Neutrophil (primary cell): ENCODE data around the gene RTN1.

Experiments
- H3K27ac ChIP-seq: fragments of 200-600 bp; sonication (generic); 2 replicates; pipeline ENCODE4 v1.5.1; 2016; ENCODE audit warnings: mild to moderate bottlenecking, moderate library complexity
- H3K27me3 ChIP-seq: fragments of 200-600 bp; sonication (generic); 2 replicates; pipeline ENCODE4 v1.6.0; 2016; ENCODE audit warnings: mild to moderate bottlenecking
- H3K36me3 ChIP-seq: fragments of 200-600 bp; sonication (generic); 2 replicates; pipeline ENCODE4 v1.5.1; 2017
- H3K4me1 ChIP-seq, 2 experiments: fragments of 200-600 bp in 1 of 2; sonication (generic) in 1 of 2; 1 replicate in 1 of 2; 2 replicates in 1 of 2; pipeline versions ENCODE4 v1.5.1 to v1.6.1; 2013 to 2016; ENCODE audit warnings: low read depth in 1 of 2, low read length in 1 of 2, mild to moderate bottlenecking in 1 of 2, moderate library complexity in 1 of 2; ENCODE audit not compliant: control insufficient read depth in 1 of 2, insufficient read depth in 1 of 2
- H3K4me3 ChIP-seq, 2 experiments: fragments of 200-600 bp in 1 of 2; sonication (generic) in 1 of 2; 1 replicate in 1 of 2; 2 replicates in 1 of 2; pipeline ENCODE4 v1.5.1; 2013 to 2016; ENCODE audit warnings: low read depth in 1 of 2, low read length in 1 of 2, mild to moderate bottlenecking in 1 of 2, moderate library complexity in 1 of 2
- H3K9me3 ChIP-seq: fragments of 200-600 bp; sonication (generic); 2 replicates; pipeline ENCODE4 v1.5.1; 2016
- TF ChIP-seq, protein P1 (sequence below): fragments of 200-600 bp; sonication (generic); IDR thresholded peaks from 2 replicates; pipeline ENCODE4 v1.5.1; 2016; ENCODE audit warnings: antibody characterized with exemption

Gene RTN1

DNA sequence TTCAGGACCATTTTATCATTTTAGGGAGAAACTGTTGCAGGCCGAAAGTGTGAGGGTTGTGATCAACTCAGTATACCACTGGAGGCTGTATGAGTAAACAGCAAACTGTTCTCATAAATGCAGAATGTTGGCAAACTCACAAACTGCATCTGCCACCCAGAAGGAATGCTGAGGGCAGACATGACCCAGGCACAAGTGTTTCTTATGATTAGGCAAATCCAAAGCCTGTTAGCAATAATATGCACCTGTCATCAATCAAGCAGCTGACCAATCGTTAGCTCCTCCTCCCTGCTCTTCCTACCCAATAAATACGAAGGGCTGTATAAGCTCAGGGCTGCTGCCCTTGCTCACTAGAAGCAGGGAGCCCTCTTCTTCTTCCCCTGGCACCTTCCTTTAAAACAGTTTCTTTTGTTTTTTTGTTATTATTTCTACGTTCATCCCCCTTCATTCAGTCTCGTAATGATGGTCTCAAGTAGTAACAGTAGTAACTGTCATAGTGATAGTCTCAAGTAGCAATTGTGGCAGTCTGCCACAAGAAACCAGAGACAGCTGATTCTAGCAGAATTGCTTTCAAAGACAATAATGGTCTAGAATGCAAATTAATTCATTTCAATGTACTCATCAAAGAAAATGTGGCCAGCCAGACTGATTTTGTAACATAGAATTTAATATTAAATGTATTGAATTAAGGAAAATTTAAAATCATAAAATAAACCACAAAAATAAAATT, 278.8 kb downstream of the RTN1 start:
- no peak overlapping the region for H3K27ac ChIP-seq
- H3K27me3 ChIP-seq, result peaks cover 16% of the 10 kb centered on the region

DNA sequence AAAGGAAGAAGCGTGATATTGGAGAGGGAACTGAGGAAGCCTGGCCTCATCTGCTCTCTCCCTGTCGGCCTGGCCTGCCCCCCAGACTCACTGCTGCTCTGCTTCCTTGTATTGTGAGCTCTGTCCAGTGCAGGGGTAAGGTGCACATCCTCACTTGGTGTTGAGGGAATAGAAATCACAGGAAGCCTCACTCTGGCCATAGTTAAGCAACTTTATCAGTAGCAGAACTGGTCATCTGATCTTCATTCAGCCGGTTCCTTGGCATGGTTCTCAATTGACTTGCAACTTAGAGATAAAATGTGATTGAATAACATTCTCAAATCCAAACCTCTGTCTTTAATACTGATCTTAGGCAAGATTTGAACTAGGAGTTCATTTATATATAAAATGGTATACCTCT, 282.5 kb downstream of the RTN1 start:
- H3K4me1 ChIP-seq, result peaks cover 10 to 15% of the 10 kb centered on the region in 2 experiments
- peaks cover 52% of the 10 kb centered on the region for H3K27me3 ChIP-seq
- no peak overlapping the region for H3K27ac ChIP-seq
- TF ChIP-seq, protein P1, sequence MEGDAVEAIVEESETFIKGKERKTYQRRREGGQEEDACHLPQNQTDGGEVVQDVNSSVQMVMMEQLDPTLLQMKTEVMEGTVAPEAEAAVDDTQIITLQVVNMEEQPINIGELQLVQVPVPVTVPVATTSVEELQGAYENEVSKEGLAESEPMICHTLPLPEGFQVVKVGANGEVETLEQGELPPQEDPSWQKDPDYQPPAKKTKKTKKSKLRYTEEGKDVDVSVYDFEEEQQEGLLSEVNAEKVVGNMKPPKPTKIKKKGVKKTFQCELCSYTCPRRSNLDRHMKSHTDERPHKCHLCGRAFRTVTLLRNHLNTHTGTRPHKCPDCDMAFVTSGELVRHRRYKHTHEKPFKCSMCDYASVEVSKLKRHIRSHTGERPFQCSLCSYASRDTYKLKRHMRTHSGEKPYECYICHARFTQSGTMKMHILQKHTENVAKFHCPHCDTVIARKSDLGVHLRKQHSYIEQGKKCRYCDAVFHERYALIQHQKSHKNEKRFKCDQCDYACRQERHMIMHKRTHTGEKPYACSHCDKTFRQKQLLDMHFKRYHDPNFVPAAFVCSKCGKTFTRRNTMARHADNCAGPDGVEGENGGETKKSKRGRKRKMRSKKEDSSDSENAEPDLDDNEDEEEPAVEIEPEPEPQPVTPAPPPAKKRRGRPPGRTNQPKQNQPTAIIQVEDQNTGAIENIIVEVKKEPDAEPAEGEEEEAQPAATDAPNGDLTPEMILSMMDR, result no peak
- no peaks in the 10 kb centered on the region for H3K36me3 ChIP-seq
- no peaks in the 10 kb centered on the region for H3K9me3 ChIP-seq
- no peak overlapping the region for H3K4me3 ChIP-seq

More for the DNA sequence above, 278.8 kb downstream of the RTN1 start:
- TF ChIP-seq, protein P1, result no peak
- Histone ChIP-seq H3K36me3 (no peaks in the 10 kb centered on the region), H3K9me3 (no peaks in the 10 kb centered on the region), H3K4me3 (no peak overlapping the region), H3K4me1 (no peaks in the 10 kb centered on the region)

DNA sequence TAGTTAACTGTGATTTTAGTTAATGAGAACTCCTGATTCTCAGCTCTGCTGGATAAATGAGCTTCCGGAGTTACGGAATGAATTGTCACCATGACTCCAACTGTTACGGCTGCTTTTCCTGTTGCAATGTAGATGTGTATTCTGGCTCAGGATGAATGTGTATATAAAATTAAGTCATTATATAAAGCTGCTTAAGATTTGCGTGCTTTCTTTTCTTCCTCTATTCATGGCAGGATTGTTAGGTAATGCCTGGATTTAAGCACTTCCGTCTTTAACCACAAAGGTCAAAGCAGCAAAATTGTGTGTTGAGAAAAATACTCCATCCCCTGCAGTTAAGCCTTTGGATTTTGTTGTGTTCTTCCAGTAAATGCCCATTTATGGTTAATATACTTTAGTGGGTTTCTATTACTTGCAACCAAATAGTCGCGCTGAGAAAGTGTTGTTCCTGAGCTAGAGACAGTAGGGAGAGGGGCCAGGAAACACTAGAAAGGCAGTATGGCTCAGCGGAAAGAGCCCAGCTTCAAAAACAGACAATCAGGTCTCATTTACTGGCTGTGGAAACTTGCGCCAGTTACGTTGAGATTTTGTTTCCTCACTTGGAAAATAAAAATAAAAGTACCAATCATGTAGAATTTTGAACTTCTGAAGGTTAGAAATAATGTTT, 284.6 kb downstream of the RTN1 start:
- no peaks in the 10 kb centered on the region for H3K9me3 ChIP-seq
- H3K27me3 ChIP-seq, result peaks cover 52% of the 10 kb centered on the region
- peaks cover 10 to 15% of the 10 kb centered on the region in 2 experiments for H3K4me1 ChIP-seq
- no peaks in the 10 kb centered on the region for H3K36me3 ChIP-seq
- peak overlapping the region; percentile 29 for H3K27ac ChIP-seq
- no peak overlapping the region for H3K4me3 ChIP-seq
- TF ChIP-seq, protein P1, result no peak

DNA sequence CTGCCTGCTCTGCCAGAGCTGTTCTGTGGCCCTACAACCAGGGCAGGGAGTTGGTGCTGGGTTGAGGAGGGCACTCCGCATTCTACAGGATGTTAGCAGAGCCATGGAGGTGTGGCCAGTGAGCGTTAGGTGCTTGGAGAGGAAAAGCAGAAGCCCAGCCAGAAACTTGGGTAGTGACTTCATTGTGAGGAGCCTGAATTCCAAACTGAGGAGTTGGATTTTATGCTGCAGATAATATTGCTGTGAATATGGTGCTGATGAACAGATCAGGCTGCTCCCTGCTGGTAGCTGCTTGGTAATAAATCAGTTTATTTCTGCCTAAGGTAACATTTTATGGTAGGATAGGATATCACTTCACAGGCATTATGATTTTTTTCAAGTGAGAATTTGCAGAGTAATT, 286.8 kb downstream of the RTN1 start:
- H3K9me3 ChIP-seq, result no peaks in the 10 kb centered on the region
- no peak overlapping the region for H3K4me3 ChIP-seq
- H3K4me1 ChIP-seq, result peaks cover 10 to 15% of the 10 kb centered on the region in 2 experiments
- TF ChIP-seq, protein P1, result no peak
- no peaks in the 10 kb centered on the region for H3K36me3 ChIP-seq
- H3K27me3 ChIP-seq, result peaks cover 52% of the 10 kb centered on the region
- no peak overlapping the region for H3K27ac ChIP-seq

DNA sequence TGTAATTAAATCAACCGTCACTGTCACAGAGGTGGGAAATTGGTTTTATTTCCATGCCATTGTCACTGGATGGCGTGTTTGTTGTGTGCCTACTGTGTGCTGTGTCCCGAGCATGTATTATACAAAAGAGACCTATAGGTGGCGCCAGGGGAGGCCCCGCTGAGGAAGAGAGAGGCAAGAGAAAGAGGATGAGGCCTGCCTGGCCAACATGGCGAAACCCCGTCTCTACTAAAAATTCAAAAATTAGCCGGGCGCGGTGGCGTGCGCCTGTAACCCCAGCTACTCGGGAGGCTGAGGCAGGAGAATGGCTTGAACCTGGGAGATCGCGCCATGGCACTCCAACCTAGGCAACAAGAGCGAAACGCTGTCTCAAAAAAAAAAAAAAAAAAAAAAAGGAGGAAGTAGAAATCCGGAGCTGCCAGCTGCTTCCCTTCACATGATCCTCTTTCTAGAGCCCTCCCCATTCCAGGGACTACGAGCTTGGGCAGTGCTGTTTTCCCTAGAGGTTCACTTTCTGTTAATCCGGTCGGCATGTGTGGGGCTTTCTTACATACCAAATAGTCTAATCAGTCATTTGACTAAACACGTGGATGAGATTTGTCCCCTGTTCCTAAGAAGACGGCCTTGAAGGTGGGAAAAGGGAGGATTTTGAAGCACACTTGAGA, 287.6 kb downstream of the RTN1 start:
- Histone ChIP-seq H3K27me3 (peaks cover 48% of the 10 kb centered on the region), H3K27ac (no peak overlapping the region), H3K4me1 (peaks cover 10 to 15% of the 10 kb centered on the region in 2 experiments), H3K9me3 (no peaks in the 10 kb centered on the region), H3K36me3 (no peaks in the 10 kb centered on the region), H3K4me3 (no peak overlapping the region)
- TF ChIP-seq, protein P1, result no peak
